Measurements from ENCODE around the gene SLC5A6. TPM values are rescaled to one million over a fixed set of nuclear protein-coding genes. Genes with fewer than 3 reads are reported as not detected.

SLC5A6 gene
- total RNA-seq, 1 experiment from 2014 or later = 49.0 TPM

DNA sequence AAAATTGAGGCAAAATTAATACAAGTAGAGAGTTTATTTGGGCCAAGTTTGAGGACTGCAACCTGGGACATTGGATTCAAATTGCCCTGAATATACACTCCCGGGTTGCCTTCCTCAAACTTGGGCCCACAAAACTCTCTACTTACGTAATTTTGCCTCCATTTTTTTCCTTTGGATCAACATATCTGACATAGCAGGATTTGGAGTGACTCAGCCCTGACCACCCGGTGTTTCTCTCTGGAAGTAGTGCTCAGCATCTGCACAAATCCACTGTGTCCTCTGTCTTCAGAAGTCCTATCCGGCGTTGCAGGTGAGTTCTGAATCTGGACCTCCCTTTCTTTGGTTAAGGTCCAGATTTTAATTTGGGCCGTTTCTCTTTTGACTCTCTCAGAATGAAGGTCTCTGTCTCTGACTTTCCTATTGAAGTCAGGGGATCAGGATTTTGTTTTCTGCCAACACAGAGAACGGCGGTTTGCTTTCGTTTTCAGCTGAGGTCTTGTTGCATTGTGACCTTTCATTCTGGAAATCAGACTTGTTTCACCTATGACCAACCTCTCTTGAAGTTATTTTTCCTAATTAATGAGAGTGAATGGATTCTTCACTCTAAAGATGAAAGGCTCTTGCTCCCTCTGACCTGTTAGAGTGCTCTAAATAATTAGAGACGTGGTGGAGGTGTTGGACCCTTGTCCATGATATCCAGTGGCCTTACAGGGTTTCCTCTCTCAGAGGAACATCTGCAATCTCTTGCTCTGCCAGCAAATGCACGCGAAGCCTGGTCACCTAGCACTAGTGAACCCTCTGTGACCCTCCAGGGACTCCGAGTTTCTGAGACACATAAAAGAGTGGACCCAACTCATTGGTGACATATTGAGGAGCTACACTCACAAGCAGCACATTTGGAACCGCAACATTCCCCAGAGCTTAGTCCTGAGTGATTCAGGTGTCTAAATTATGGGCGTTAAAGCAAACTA lies 49.6 kb downstream of the SLC5A6 start:
- DNase-seq = peak; percentile 23 to 49
- Histone ChIP-seq H3K4me2 (peak overlapping the region; percentile 68), H2AFZ (peak overlapping the region; percentile 73), H3F3A (ENCODE audit: insufficient read depth, low read depth) (0 out of 2 replicates have a peak, but pooled peaks cover 5% of the 10 kb centered on the region), H3K4me1 (replicated peaks; ENCODE audit: insufficient read depth) (0 out of 2 replicates have a peak, but pooled peaks cover 5% of the 10 kb centered on the region), H3K9me2 (ENCODE audit: insufficient read depth) (no peaks in the 10 kb centered on the region), H3K79me2 (ENCODE audit: low read depth) (no peaks in the 10 kb centered on the region), H3K36me3 (ENCODE audit: low read depth) (no peaks in the 10 kb centered on the region), H3K4me3 (peak overlapping the region; percentile 37; the same call in 1 of the 2 replicates), H3K27me3 (ENCODE audit: insufficient read depth, low read depth) (no peaks in the 10 kb centered on the region), H4K20me1 (ENCODE audit: insufficient read depth) (no peaks in the 10 kb centered on the region), H3K9me3 (ENCODE audit: insufficient read depth, low read depth) (no peaks in the 10 kb centered on the region; the same call in 1 of the 2 replicates), H3K27ac (no peak overlapping the region)
- ChIA-PET POLR2A (ENCODE audit: unreplicated experiment) (interaction anchor here (0.7 kb wide), 1 partner anchor 51 kb away, joined by 4 read pairs; no protein-coding TSS in a partner anchor), CTCF (interaction anchor here (0.7 to 1.3 kb wide), 2 partner anchors 55 to 306 kb away, joined by 3 to 4 read pairs; no protein-coding TSS in a partner anchor)
- intact Hi-C loops (cut with micrococcal nuclease; ENCODE audit: unreplicated experiment) = no loop called here
- TSS peak; percentile 72 for BruUV-seq (replicated peaks)
- TF ChIP-seq, protein P1, sequence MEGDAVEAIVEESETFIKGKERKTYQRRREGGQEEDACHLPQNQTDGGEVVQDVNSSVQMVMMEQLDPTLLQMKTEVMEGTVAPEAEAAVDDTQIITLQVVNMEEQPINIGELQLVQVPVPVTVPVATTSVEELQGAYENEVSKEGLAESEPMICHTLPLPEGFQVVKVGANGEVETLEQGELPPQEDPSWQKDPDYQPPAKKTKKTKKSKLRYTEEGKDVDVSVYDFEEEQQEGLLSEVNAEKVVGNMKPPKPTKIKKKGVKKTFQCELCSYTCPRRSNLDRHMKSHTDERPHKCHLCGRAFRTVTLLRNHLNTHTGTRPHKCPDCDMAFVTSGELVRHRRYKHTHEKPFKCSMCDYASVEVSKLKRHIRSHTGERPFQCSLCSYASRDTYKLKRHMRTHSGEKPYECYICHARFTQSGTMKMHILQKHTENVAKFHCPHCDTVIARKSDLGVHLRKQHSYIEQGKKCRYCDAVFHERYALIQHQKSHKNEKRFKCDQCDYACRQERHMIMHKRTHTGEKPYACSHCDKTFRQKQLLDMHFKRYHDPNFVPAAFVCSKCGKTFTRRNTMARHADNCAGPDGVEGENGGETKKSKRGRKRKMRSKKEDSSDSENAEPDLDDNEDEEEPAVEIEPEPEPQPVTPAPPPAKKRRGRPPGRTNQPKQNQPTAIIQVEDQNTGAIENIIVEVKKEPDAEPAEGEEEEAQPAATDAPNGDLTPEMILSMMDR (conservative IDR thresholded peaks at IDR 0.05) = no peak
- TF ChIP-seq EZH2 (IDR thresholded peaks at IDR 0.05; ENCODE audit: low read depth) = no peak

DNA sequence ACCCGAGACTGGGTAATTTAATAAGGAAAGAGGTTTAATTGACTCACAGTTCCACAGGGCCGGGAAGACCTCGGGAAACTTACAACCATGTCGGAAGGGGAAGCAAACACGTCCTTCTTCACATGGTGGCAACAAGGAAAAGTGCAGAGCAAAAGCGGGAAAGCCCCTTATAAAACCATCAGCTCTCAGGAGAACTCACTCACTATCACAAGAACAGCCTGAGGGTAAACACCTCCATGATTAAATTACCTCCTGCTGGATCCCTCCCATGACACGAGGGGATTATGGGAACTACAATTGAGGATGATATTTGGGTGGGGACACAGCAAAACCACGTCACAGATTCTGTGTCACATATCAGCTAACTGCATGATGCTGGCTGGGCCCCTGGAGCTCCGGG lies 51.9 kb downstream of the SLC5A6 start:
- H3K9me2 ChIP-seq (ENCODE audit: insufficient read depth) = no peaks in the 10 kb centered on the region
- no peak for TF ChIP-seq EZH2 (IDR thresholded peaks at IDR 0.05; ENCODE audit: low read depth)
- TF ChIP-seq, protein P1 (conservative IDR thresholded peaks at IDR 0.05) = no peak
- no peak overlapping the region for H2AFZ ChIP-seq
- H3K9me3 ChIP-seq (ENCODE audit: insufficient read depth, low read depth) = no peaks in the 10 kb centered on the region; the same call in 1 of the 2 replicates
- ChIA-PET CTCF (no interaction called here), POLR2A (ENCODE audit: unreplicated experiment) (no interaction called here)
- no peaks in the 10 kb centered on the region for H4K20me1 ChIP-seq (ENCODE audit: insufficient read depth)
- no peak overlapping the region for H3K4me3 ChIP-seq
- no peak overlapping the region for H3K27ac ChIP-seq
- H3K79me2 ChIP-seq (ENCODE audit: low read depth) = no peaks in the 10 kb centered on the region
- intact Hi-C loops (cut with micrococcal nuclease; ENCODE audit: unreplicated experiment) = no loop called here
- DNase-seq = no peak
- BruUV-seq (replicated peaks) = no TSS peak
- H3K36me3 ChIP-seq (ENCODE audit: low read depth) = no peaks in the 10 kb centered on the region
- 0 out of 2 replicates have a peak, but pooled peaks cover 5% of the 10 kb centered on the region for H3K4me1 ChIP-seq (replicated peaks; ENCODE audit: insufficient read depth)
- no peak overlapping the region for H3K4me2 ChIP-seq
- 0 out of 2 replicates have a peak, but pooled peaks cover 5% of the 10 kb centered on the region for H3F3A ChIP-seq (ENCODE audit: insufficient read depth, low read depth)
- no peaks in the 10 kb centered on the region for H3K27me3 ChIP-seq (ENCODE audit: insufficient read depth, low read depth)

DNA sequence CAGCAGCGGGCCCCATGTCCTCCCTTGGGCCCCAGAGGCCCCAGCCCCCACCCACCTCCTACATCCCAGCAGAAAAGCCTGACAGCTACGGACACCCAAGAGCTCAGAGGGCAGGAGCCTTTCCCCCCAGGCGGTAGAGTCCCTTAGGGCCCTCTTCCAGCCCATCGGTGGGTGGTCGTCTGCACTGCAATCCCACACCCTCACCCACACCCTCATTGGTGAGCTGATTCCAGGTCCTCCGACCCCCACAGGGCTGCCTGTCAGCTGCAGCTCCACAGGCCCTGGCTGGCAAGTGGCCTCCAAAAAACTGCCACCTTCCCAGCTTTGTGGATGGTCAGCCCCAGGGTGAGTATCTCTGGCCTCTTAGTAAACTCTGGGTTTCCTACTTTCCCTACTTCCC lies 52.8 kb downstream of the SLC5A6 start:
- H3K9me2 ChIP-seq (ENCODE audit: insufficient read depth) = no peaks in the 10 kb centered on the region
- H3K4me2 ChIP-seq = no peak overlapping the region
- DNase-seq = no peak
- TF ChIP-seq EZH2 (IDR thresholded peaks at IDR 0.05; ENCODE audit: low read depth) = no peak
- TF ChIP-seq, protein P1 (conservative IDR thresholded peaks at IDR 0.05) = no peak
- no peaks in the 10 kb centered on the region for H3K9me3 ChIP-seq (ENCODE audit: insufficient read depth, low read depth)
- no peaks in the 10 kb centered on the region for H3K79me2 ChIP-seq (ENCODE audit: low read depth)
- no peaks in the 10 kb centered on the region for H3K27me3 ChIP-seq (ENCODE audit: insufficient read depth, low read depth)
- ChIA-PET POLR2A (ENCODE audit: unreplicated experiment) (no interaction called here), CTCF (no interaction called here)
- BruUV-seq (replicated peaks) = no TSS peak
- 0 out of 2 replicates have a peak, but pooled peaks cover 5% of the 10 kb centered on the region for H3K4me1 ChIP-seq (replicated peaks; ENCODE audit: insufficient read depth)
- no peak overlapping the region for H3K4me3 ChIP-seq
- H4K20me1 ChIP-seq (ENCODE audit: insufficient read depth) = no peaks in the 10 kb centered on the region
- no peak overlapping the region for H3K27ac ChIP-seq
- no peaks in the 10 kb centered on the region for H3K36me3 ChIP-seq (ENCODE audit: low read depth)
- intact Hi-C loops (cut with micrococcal nuclease; ENCODE audit: unreplicated experiment) = no loop called here
- 0 out of 2 replicates have a peak, but pooled peaks cover 5% of the 10 kb centered on the region for H3F3A ChIP-seq (ENCODE audit: insufficient read depth, low read depth)
- H2AFZ ChIP-seq = no peak overlapping the region
